Activated T-cell treated with anti-CD3 and anti-CD28 coated beads, Interleukin-2, amount 50 U/mL, for 48 hours (primary cell): Measurements from ENCODE around the gene TSPAN18.

Source experiments
- DNase-seq, 2 experiments: peaks; one replicate each; pipeline ENCODE4 v3.0.0-alpha.2; 2020

The TSPAN18 gene

GRCh38 chr11:44726283-44727113 is at the start of gene TSPAN18:
TSPAN18 (plus strand) TSS chr11:44726962; CDS start chr11:44906417, 179,455 bp downstream.
- DNase-seq = peak; percentile 43 to 45

- DNase-seq = peak; percentile 51 to 64
Measured at GRCh38 chr11:44680982-44681597, 45.7 kb upstream of the TSPAN18 start.

GRCh38 chr11:44681698-44682097 is 45.1 kb upstream of the TSPAN18 start:
- DNase-seq = no peak

- no peak for DNase-seq
Measured at GRCh38 chr11:44684859-44685281, 41.9 kb upstream of the TSPAN18 start.

- DNase-seq = no peak
Measured at GRCh38 chr11:44687388-44687787, 39.4 kb upstream of the TSPAN18 start.

GRCh38 chr11:44689265-44689664 is 37.5 kb upstream of the TSPAN18 start:
- no peak for DNase-seq

- DNase-seq = no peak
Measured at GRCh38 chr11:44690651-44691050, 36.1 kb upstream of the TSPAN18 start.

- DNase-seq = no peak
Measured at GRCh38 chr11:44692460-44692859, 34.3 kb upstream of the TSPAN18 start.

- no peak for DNase-seq
Measured at GRCh38 chr11:44693654-44694119, 33.1 kb upstream of the TSPAN18 start.

- DNase-seq = no peak
Measured at GRCh38 chr11:44694443-44694842, 32.3 kb upstream of the TSPAN18 start.

- DNase-seq = no peak
Measured at GRCh38 chr11:44695169-44695833, 31.5 kb upstream of the TSPAN18 start.

GRCh38 chr11:44698252-44698912 is 28.4 kb upstream of the TSPAN18 start:
- DNase-seq = no peak

GRCh38 chr11:44699497-44700408 is 27.0 kb upstream of the TSPAN18 start:
- DNase-seq = no peak

GRCh38 chr11:44701276-44701675 is 25.5 kb upstream of the TSPAN18 start:
- no peak for DNase-seq

GRCh38 chr11:44702889-44703288 is 23.9 kb upstream of the TSPAN18 start:
- no peak for DNase-seq

GRCh38 chr11:44707094-44707493 is 19.7 kb upstream of the TSPAN18 start:
- DNase-seq = no peak

- no peak for DNase-seq
Measured at GRCh38 chr11:44708009-44708408, 18.8 kb upstream of the TSPAN18 start.

- no peak for DNase-seq
Measured at GRCh38 chr11:44708523-44709280, 18.1 kb upstream of the TSPAN18 start.

- no peak for DNase-seq
Measured at GRCh38 chr11:44709281-44709562, 17.5 kb upstream of the TSPAN18 start.

GRCh38 chr11:44709966-44710365 is 16.8 kb upstream of the TSPAN18 start:
- DNase-seq = no peak

- no peak for DNase-seq
Measured at GRCh38 chr11:44711113-44711786, 15.5 kb upstream of the TSPAN18 start.
